ENCODE measurements around the gene IFT88. TPM values are rescaled to one million over a fixed set of nuclear protein-coding genes. Genes with fewer than 3 reads are reported as not detected.

IFT88 gene
- total RNA-seq, 4 donors from 2014 or later = 5.6 to 21.6 (median 10.4) TPM

DNA sequence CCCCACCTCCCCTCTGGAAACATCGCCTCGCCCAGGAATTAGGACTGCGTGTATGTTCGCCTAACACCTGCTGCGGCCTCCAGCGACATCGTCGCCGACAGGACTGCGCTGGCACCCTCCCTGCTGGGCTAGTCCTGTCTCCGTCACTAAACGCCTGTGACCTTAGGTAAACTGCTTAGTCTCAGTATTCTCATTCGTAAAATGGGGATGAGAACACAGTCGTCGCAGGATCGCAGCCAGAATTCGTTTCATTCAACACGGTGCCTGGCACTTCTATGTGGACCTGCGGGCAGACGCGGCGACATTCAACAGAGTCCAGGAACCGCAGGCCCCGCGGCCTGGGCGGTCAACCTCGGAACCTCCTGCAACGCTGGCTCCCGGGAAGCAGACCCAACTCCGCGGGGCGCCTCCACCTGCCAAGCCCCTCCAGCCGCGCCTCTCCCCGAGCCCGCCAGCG is 41.8 kb upstream of the IFT88 start:
- Histone ChIP-seq H3K4me1 (peaks cover 22% of the 10 kb centered on the region), H3K27me3 (no peaks in the 10 kb centered on the region), H3K9me3 (no peaks in the 10 kb centered on the region), H3K27ac (peak overlapping the region; percentile 89), H3K36me3 (no peaks in the 10 kb centered on the region), H3K4me3 (peak overlapping the region; percentile 94)
- WGBS = under 1% methylated on average over 21 of the region's 37 CpGs
- TF ChIP-seq, protein P1, sequence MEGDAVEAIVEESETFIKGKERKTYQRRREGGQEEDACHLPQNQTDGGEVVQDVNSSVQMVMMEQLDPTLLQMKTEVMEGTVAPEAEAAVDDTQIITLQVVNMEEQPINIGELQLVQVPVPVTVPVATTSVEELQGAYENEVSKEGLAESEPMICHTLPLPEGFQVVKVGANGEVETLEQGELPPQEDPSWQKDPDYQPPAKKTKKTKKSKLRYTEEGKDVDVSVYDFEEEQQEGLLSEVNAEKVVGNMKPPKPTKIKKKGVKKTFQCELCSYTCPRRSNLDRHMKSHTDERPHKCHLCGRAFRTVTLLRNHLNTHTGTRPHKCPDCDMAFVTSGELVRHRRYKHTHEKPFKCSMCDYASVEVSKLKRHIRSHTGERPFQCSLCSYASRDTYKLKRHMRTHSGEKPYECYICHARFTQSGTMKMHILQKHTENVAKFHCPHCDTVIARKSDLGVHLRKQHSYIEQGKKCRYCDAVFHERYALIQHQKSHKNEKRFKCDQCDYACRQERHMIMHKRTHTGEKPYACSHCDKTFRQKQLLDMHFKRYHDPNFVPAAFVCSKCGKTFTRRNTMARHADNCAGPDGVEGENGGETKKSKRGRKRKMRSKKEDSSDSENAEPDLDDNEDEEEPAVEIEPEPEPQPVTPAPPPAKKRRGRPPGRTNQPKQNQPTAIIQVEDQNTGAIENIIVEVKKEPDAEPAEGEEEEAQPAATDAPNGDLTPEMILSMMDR (IDR thresholded peaks at IDR 0.05) = no peak
- TF ChIP-seq EP300 (IDR thresholded peaks at IDR 0.05) (no peak), POLR2A (IDR thresholded peaks at IDR 0.05) (no peak), POLR2AphosphoS5 (IDR thresholded peaks at IDR 0.05) (no peak)
- DNase-seq (ENCODE audit: low spot score in 2 of 2) = peak in 1 of 2 donors; percentile 66

DNA sequence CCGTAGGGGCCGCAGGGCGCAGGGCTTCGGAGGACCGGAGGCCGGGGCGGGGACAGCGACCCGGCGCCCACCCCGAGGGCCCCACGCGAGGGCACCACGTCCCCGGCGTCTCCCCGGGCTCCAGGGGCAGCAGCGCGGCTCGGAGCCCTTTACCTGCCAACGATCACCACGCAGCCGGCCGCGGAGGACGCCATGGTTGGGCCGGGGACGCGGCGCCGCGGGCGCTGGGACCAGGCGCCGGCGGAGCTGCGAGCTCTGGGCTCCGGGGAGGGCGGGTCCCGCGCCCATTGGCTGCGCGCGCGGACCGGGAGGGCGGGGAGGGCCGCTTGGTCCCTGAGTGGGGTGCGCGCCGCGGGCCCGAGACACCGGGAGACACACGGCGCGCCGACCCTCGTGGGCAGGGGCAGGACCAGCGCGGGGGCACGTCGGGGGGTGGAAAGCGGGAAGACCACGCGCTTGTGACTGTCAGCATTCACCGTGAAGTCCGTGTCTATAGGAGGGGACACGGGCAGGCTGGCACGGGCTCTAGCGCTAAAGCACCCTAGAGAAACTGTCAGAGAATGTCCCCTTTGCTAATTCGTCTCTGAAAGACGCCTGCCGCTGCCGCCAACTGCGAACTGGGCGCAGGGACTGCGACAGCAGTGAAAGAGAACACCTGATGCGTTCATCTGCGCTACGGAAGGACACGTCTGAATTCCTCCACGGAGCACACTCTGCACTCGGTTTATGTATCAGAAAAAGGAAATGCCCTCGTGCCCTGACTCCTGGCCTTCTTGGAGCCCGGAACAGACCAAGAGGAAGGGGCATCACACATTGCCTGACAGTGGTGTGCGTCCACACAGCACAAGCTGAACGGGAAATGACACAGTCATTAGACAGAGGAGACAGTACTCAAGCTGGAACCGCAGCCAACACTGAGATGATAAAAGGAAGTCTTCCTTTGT is 41.1 kb upstream of the IFT88 start, which contains the start of gene CRYL1:
Gene CRYL1 (minus strand): TSS at position 257 of the 944 bp plus-strand sequence. CDS start 63 bp downstream, at position 194.
- Histone ChIP-seq H3K27me3 (no peaks in the 10 kb centered on the region), H3K4me3 (peak within 1 kb of the TSS; percentile 94), H3K9me3 (no peaks in the 10 kb centered on the region), H3K27ac (peak within 1 kb of the TSS; percentile 89), H3K4me1 (peaks cover 22% of the 10 kb centered on the region), H3K36me3 (no peaks in the 10 kb centered on the region)
- 0% methylated on average over 25 of the region's 89 CpGs for WGBS
- DNase-seq (ENCODE audit: low spot score in 2 of 2) = peak; percentile 80 to 82
- TF ChIP-seq POLR2A (IDR thresholded peaks at IDR 0.05) = peak in 1 of 2 donors; percentile 44
- peak; percentile 4 for TF ChIP-seq EP300 (IDR thresholded peaks at IDR 0.05)
- TF ChIP-seq, protein P1 (IDR thresholded peaks at IDR 0.05) = no peak

DNA sequence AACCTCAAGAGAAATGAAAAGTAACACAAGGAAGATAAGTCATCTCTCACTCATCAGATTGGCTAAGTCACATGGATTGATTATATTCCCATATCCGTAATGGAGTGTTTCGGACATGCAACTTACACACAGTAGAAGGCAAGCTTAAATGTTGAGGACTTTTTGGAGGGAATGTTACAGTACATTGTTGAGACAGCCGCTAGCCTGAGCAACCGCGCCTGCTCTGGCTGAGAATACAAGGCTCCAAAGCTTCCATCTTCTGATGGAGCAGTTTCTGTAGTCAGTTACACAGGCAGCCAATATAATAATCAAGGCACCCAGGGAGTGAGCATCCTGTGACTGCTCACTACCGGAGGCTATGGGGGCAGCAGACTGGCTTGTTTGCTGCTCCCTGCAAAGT is 40.3 kb upstream of the IFT88 start:
- H3K9me3 ChIP-seq = no peaks in the 10 kb centered on the region
- no peaks in the 10 kb centered on the region for H3K27me3 ChIP-seq
- TF ChIP-seq POLR2AphosphoS5 (IDR thresholded peaks at IDR 0.05) (no peak), EP300 (IDR thresholded peaks at IDR 0.05) (peak; percentile 4), POLR2A (IDR thresholded peaks at IDR 0.05) (no peak)
- TF ChIP-seq, protein P1 (IDR thresholded peaks at IDR 0.05) = no peak
- peaks cover 22% of the 10 kb centered on the region for H3K4me1 ChIP-seq
- DNase-seq (ENCODE audit: low spot score in 2 of 2) = no peak
- H3K36me3 ChIP-seq = no peaks in the 10 kb centered on the region
- 25% methylated on average over 6 of the region's 6 CpGs for WGBS
- peak overlapping the region; percentile 94 for H3K4me3 ChIP-seq
- H3K27ac ChIP-seq = peak overlapping the region; percentile 89

DNA sequence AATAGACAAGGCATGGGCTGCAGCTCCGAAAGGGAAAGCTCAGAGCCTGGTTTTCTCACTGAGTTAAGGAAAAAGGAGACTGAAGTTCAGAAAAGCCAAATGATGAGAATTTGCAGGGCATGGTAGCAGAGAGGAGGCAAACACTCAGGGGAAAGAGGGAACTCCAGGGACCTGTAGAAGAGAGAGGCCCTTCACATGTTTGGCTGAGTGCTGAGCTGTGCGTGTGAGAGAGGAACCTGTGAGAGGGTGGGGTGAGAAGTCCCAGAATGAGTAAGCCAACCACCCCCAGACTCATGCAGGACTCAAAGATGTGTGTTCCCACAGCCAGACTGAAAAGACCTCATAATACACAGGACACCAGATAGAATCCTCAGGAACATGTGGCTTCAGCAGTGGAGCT is 38.5 kb upstream of the IFT88 start:
- 97% methylated on average over 2 of the region's 2 CpGs for WGBS

More for the DNA sequence above, 38.5 kb upstream of the IFT88 start:
- no peak overlapping the region for H3K27ac ChIP-seq
- H3K4me3 ChIP-seq = no peak overlapping the region
- DNase-seq (ENCODE audit: low spot score in 2 of 2) = no peak
- H3K36me3 ChIP-seq = no peaks in the 10 kb centered on the region
- H3K27me3 ChIP-seq = no peaks in the 10 kb centered on the region
- peaks cover 22% of the 10 kb centered on the region for H3K4me1 ChIP-seq
- H3K9me3 ChIP-seq = no peaks in the 10 kb centered on the region
- TF ChIP-seq POLR2AphosphoS5 (IDR thresholded peaks at IDR 0.05) (no peak), POLR2A (IDR thresholded peaks at IDR 0.05) (no peak), EP300 (IDR thresholded peaks at IDR 0.05) (no peak)
- TF ChIP-seq, protein P1 (IDR thresholded peaks at IDR 0.05) = no peak

Data from suprapubic skin (tissue), 4 donors.